NB4 (cell line): ENCODE measurements around the gene CDH4.

Source experiments
- DNase-seq: peaks from one replicate; pipeline ENCODE4 v3.0.0; 2010; ENCODE audit warnings: low read depth
- H3K4me3 ChIP-seq: one replicate; pipeline ENCODE4 v1.5.1; 2011; ENCODE audit warnings: mild to moderate bottlenecking, low read depth, low read length, moderate library complexity
- CTCF ChIP-seq: IDR thresholded peaks from one replicate; pipeline ENCODE4 v1.5.1; 2012; ENCODE audit warnings: low read depth, low read length
- MAX ChIP-seq: IDR thresholded peaks from 2 replicates; pipeline ENCODE4 v1.6.1; 2011; ENCODE audit warnings: low read depth, low read length
- MYC ChIP-seq: IDR thresholded peaks from 2 replicates; pipeline ENCODE4 v1.6.1; 2011; ENCODE audit warnings: low read depth, low read length
- POLR2A ChIP-seq: IDR thresholded peaks from 2 replicates; pipeline ENCODE4 v1.6.1; 2011; ENCODE audit warnings: mild to moderate bottlenecking; ENCODE audit not compliant: insufficient read length; ENCODE audit errors: extremely low read depth

Gene CDH4

DNA sequence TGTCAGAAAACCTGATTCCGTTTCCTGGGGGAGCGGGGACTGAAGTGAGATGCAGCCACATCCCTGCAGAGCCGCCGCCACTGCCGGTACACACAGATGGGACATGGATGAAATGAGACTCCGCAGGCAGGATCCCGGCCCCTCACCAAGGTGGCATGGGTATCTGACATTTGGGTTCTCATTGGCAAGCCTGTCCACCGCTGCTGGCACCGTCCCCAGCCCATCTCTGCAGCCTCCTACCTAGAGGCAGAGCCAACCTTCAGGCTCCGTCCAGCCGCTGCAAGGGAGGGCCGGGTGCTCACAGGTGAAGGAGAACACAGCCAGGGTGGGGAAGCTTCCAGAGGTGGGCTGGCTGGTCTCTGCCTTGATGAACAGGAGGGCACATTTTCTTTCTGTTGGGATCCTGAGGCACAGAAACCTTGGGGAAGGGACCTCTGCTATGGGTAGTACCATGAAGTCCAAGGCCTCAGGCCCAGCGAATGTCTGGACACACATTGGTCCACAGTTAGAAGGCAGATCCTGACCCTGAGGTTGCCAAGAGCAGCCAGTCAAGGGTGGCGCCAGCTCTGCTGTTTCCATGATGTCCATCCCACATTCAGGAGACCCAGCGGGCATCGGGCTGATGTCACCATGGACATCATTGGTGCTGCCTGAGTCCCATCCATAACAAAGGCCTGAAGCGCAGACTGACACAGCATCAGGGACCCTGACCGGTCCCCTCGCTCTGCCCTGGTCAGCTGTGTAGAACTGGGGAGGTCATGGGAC, 636.2 kb downstream of the CDH4 start:
- TF ChIP-seq CTCF, result no peak
- TF ChIP-seq MAX, result no peak
- TF ChIP-seq POLR2A, result no peak
- no peak for TF ChIP-seq MYC
- DNase-seq, result no peak
- H3K4me3 ChIP-seq, result no peak overlapping the region

- H3K4me3 ChIP-seq, result no peak overlapping the region
- TF ChIP-seq CTCF (no peak), MYC (no peak), POLR2A (no peak), MAX (no peak)
- no peak for DNase-seq
Measured at GRCh38 chr20:61889659-61890058, 637.6 kb downstream of the CDH4 start.

DNA sequence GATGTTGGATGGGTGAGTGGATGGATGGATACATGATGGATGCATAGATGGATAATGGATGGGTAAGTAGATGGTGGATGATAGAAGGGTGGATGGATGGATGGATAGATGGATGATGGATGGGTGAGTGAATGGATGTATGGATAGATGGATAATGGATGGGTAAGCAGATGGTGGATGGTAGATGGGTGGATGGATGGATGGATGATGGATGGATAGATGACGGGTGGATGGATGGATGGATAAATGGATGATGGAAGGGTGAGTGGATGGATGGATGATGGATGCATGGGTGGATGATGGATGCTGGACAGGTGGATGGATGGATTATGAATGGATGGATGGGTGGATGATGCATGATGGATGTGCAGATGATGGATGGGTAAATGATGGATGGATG, 638.1 kb downstream of the CDH4 start:
- no peak for DNase-seq
- no peak overlapping the region for H3K4me3 ChIP-seq
- TF ChIP-seq MYC, result no peak
- no peak for TF ChIP-seq CTCF
- TF ChIP-seq MAX, result no peak
- no peak for TF ChIP-seq POLR2A

DNA sequence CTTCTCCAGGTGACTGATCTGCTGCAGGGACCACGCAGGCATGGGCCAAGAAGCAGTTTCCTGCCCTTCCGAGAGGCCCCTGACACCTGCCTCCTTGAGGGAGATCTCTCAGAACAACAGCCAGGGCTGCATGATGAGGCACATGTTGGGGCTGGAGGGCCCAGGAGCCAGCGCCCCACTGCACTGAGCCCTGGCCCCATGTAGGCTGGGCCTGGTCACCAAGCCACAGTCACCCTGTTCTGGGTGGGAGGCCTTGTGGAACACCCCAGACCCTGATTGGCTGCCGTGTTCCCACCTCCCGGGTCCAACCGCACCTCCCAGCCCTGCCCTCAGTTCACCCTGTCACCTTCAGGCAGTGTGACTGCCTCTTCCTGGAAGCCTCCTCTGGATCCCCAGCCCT, 639.4 kb downstream of the CDH4 start:
- TF ChIP-seq MAX (no peak), MYC (no peak), POLR2A (no peak), CTCF (no peak)
- DNase-seq, result no peak
- no peak overlapping the region for H3K4me3 ChIP-seq

DNA sequence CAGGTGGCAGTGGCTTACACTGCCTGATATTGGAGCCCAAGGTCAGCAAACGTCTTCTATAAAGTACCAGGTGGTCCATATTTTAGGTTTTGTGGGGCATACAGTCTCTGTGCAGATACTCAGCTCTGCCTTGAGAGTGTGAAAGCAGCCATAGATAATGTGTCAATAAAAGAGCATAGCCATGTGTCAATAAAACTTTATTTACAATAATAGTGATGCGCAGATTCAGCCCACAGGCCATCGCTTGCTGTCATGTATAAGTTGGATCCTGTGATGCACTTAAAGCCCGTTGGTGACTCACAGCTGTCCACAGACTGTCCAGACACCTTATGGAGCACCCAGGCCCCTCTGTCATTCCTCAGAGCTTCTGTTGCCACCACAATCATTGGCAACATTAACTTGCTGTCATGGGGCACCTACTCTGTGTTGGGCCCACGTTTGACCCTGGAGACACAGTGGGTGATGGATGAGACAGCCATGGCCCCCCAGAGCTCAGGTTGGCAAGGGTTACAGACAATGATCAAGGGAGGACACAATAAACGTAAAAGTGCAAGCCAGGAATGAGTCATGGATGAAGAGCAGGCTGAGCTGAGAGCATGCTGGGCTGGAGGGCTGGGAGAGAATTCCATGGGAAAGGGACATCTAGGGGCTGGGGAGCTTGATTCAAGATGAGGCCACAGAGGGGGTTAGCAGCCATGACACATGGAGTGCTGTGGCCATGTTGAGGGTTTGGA, 640.0 kb downstream of the CDH4 start:
- H3K4me3 ChIP-seq, result no peak overlapping the region
- TF ChIP-seq MYC (no peak), POLR2A (no peak), CTCF (no peak), MAX (no peak)
- DNase-seq, result no peak
